Hematopoietic multipotent progenitor cell treated with erythropoietin and hydrocortisone succinate and interleukin-3 and kit ligand, for 8 days (in vitro differentiated cells): ENCODE results near the gene GSK3A.

Source experiments
- DNase-seq: peaks from one replicate; pipeline ENCODE4 v3.0.0-alpha.2; 2015

GSK3A gene

GRCh38 chr19:42242512-42243409, at the start of gene GSK3A:
Gene GSK3A (minus strand): TSS chr19:42242602. CDS start chr19:42242465, 137 bp downstream.
- peak; percentile 99 for DNase-seq

DNA sequence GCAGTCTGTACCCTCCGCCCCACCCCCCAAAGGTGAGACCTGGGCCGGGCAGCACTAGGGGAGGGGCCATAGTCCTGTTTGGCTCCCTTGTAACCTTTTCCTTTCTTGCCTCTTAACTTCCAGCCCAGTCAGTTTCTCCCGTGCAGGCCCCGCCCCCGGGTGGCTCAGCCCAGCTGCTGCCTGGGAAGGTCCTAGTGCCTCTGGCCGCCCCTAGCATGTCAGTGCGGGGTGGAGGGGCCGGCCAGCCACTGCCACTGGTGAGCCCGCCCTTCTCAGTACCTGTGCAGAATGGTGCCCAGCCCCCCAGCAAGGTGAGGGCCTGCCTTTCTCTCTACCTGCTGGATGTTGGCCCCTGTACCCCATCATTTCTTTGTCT, 49.0 kb upstream of the GSK3A start:
- DNase-seq = no peak

DNA sequence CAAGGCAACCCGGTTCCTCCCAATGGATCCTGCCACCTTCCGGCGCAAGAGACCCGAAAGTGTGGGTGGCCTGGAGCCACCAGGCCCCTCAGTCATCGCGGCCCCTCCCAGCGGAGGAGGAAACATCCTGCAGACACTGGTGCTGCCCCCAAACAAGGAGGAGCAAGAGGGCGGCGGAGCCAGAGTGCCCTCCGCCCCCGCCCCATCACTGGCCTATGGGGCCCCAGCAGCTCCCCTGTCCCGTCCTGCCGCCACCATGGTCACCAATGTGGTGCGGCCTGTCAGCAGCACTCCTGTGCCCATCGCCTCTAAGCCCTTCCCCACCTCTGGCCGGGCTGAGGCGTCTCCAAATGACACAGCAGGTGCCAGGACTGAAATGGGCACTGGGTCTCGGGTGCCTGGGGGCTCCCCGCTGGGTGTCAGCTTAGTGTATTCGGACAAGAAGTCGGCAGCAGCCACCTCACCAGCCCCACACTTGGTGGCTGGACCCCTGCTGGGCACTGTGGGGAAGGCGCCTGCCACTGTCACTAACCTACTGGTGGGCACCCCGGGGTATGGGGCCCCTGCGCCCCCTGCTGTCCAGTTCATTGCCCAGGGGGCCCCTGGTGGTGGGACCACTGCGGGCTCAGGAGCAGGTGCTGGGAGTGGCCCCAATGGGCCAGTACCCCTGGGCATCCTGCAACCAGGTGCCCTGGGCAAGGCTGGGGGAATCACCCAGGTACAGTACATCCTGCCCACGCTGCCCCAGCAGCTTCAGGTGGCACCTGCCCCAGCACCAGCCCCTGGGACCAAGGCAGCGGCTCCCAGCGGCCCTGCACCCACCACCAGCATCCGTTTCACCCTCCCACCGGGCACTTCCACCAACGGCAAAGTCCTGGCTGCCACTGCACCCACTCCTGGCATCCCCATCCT, 48.4 kb upstream of the GSK3A start:
- DNase-seq = peak; percentile 72

- no peak for DNase-seq
These were observed 47.7 kb upstream of the GSK3A start for GRCh38 chr19:42290136-42290522.

GRCh38 chr19:42289556-42290041, 47.2 kb upstream of the GSK3A start:
- DNase-seq = no peak

DNA sequence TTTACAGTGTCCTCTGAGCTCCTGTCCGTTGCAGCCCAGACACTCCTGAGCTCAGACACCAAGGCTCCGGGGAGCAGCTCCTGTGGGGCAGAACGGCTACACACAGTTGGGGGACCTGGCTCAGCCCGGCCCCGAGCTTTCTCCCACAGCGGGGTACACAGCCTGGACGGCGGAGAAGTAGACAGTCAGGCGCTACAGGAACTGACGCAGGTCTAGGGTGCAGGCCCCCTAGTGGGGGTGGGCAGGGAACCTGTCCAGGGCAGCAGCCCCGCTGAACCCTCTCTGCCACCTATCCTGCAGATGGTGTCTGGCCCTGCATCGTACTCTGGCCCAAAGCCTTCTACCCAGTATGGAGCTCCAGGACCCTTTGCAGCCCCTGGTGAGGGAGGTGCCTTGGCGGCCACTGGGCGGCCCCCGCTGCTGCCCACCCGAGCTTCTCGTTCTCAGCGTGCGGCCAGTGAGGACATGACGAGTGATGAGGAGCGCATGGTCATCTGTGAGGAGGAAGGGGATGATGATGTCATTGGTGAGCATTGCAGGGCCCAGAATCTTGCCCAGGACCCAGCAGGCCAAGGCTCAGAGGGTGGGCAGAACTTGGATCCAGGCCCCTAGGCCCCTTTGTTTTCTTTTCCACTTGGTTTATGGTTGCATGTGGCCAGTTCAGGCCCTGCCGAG, 46.6 kb upstream of the GSK3A start:
- no peak for DNase-seq

DNA sequence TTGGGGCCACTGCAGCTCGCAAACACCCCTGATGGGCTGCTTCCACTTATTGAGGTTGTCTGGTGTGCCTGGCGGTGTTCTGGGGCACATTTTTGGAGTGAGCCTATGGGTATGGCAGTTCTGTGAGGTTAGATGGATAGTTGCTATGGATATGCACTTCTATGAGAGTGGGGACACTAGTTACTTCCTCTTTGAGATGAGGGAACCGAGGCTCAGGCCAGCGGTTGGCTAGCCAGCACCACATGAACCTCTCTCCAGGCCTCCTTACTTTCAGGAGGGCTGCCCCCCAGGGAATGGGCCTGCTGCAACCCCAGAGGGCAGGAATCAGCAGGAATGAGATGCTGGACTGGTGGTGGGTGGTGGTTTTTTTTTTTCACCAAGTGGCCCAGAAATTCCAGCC, 46.0 kb upstream of the GSK3A start:
- DNase-seq = peak; percentile 19

DNA sequence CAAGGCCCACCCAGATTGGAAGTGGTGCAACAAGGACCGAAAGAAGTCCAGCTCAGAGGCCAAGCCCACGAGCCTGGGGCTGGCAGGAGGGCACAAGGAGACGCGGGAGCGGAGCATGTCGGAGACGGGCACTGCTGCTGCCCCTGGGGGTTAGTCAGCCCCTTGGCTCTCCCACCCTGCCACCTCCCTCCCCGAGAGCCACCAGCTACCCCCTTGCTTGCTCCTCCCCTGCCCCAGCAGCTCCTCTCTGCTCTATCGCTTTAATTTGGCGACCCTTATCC, 45.4 kb upstream of the GSK3A start:
- DNase-seq = no peak

- no peak for DNase-seq
These were observed 44.8 kb upstream of the GSK3A start for GRCh38 chr19:42287017-42287826.

GRCh38 chr19:42286349-42287016, 44.1 kb upstream of the GSK3A start:
- peak; percentile 61 for DNase-seq

- DNase-seq = no peak
These were observed 43.6 kb upstream of the GSK3A start for GRCh38 chr19:42285988-42286348.

GRCh38 chr19:42285541-42285941, 43.1 kb upstream of the GSK3A start:
- DNase-seq = no peak

GRCh38 chr19:42284591-42285341, 42.4 kb upstream of the GSK3A start:
- DNase-seq = peak; percentile 10

DNA sequence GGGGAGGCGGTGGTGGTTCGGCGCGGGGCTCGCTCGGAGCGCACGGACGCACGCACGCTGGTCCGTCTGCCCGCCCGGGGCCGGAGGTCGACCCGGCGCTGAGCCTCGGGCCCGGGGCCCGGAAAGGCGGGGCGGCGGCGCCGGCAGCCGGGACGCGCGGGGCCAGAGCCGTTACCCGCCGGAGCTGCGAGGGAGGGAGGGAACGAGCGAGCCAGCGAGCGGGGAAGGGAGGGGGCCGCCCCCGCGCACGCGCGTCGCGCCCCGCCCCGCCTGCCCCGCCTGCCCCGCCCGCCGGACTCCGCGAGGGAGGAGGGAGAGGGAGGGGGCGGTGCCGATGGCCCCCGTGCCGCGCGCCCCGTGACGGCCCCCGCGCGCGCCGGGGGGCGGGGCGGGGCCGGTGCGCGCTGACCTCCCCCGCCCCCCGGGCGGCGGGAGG, 41.7 kb upstream of the GSK3A start:
- DNase-seq = peak; percentile 85

DNA sequence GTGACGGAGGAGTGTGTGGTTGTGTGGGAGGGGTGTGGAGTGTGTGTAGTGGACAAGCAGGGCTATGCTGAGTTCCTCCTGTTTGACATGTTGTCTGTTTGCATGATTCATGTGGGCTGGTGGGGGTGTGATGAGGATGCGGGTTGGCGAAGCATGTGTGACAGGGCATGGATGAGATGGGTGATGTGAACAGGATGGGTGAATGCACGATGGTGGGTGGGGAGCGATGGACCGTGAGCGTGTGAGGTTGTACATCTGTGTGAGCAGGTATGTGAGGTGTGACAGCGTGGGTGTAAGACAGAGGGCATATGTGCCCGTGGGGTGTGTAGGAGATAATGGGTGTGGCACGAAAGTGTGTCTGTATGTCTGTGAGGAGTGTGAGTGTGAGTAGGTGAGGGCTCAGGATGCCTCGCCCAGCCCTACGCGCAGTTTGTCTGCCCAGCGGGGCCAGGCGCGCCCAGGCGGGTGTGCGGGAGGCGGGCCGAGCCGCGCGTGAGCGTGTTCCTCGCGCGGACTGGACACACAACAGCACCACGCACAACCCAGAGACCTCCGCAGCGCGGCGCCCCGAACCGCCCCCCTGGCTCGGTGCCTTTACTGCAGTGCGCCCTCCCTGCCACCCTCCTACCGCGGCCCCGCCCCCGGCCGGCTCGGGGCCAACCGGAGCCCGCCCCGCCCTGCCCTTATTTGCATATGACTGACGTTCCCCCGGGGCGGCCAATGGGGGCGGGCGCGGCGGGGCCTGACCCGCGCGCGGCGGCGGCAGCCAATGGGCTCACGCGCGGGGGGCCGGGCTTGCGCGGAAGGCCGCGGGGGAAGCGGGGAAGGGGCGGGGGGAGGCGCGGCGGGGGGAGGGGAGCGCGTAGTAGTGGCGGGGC, 41.0 kb upstream of the GSK3A start:
- peak; percentile 93 for DNase-seq

- DNase-seq = no peak
These were observed 40.4 kb upstream of the GSK3A start for GRCh38 chr19:42282819-42283187.

- peak; percentile 59 for DNase-seq
These were observed 39.7 kb upstream of the GSK3A start for GRCh38 chr19:42281827-42282762.

- DNase-seq = peak; percentile 72
These were observed 38.9 kb upstream of the GSK3A start for GRCh38 chr19:42281146-42281826.
